Measurements from ENCODE around the gene PARD3.
A peak's percentile ranks its signal among the peaks of the same experiment; 100 is the strongest.
"Not testable (repeated sequence)": the region's sequence is repeated elsewhere in the genome, so short reads cannot be mapped to it uniquely, and the experiment has no call there.

PARD3 gene

DNA sequence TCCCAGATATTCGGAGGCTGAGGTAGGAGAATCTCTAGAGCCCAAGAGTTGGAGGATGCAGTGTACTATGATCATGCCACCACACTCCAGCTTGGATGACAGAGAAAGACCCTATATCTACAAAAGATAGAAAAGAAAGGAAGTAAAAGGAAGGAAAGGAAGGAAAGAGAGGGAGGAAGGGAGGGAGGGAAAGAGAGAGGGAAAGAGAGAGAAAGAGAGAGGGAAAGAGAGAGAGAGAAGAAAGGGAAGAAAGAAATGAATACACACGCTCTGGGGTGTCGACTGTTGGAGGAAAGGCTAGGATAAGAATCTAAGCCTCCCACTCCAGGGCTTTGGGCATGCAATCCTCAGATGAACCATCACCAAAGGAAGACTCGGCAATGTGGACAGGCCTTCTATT, 69.9 kb downstream of the PARD3 start:
- H3K4me1 ChIP-seq = peaks cover 6% of the 10 kb centered on the region
- no peaks in the 10 kb centered on the region for H3K27me3 ChIP-seq (ENCODE audit: low read depth)
- in situ Hi-C loops (cut with MboI; ENCODE audit: low sequenced_read_pairs) = no loop called here
- DNase-seq (ENCODE audit: low spot score in 2 of 2) = no peak
- H3K9me3 ChIP-seq = no peaks in the 10 kb centered on the region; the same call in 1 of the 2 replicates
- no peaks in the 10 kb centered on the region for H3K36me3 ChIP-seq (replicated peaks)
- H3K4me3 ChIP-seq = no peak overlapping the region

DNA sequence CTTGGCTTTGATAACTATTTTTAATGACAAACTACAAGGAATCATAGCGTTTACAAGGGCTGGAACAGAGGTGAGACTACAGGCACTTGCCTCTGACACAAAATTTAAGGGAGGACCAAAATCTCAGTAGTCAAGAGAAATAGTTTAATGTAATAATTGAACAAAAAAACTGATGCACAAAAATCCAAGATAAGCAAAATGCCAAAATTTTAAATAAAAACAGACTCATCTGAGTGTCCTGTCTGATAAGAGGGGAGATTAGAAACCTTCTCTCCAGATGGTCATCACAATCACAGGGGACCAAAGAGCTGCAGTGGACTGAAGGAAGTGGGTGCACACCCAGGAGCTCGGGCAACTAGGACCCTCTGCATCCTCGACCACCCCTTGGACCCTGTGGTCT, 70.5 kb downstream of the PARD3 start:
- Histone ChIP-seq H3K9me3 (no peaks in the 10 kb centered on the region; the same call in 1 of the 2 replicates), H3K27me3 (ENCODE audit: low read depth) (no peaks in the 10 kb centered on the region), H3K36me3 (replicated peaks) (no peaks in the 10 kb centered on the region), H3K4me1 (peaks cover 11% of the 10 kb centered on the region), H3K4me3 (no peak overlapping the region)
- DNase-seq (ENCODE audit: low spot score in 2 of 2) = no peak
- in situ Hi-C loops (cut with MboI; ENCODE audit: low sequenced_read_pairs) = no loop called here

GRCh38 chr10:34743814-34744213, 71.3 kb downstream of the PARD3 start:
- Histone ChIP-seq H3K4me1 (peaks cover 18% of the 10 kb centered on the region), H3K36me3 (replicated peaks) (no peaks in the 10 kb centered on the region), H3K27me3 (ENCODE audit: low read depth) (no peaks in the 10 kb centered on the region), H3K9me3 (no peaks in the 10 kb centered on the region; the same call in 1 of the 2 replicates), H3K4me3 (no peak overlapping the region)
- no peak for DNase-seq (ENCODE audit: low spot score in 2 of 2)
- in situ Hi-C loops (cut with MboI; ENCODE audit: low sequenced_read_pairs) = no loop called here

- H3K27me3 ChIP-seq (ENCODE audit: low read depth) = no peaks in the 10 kb centered on the region
- in situ Hi-C loops (cut with MboI; ENCODE audit: low sequenced_read_pairs) = no loop called here
- peaks cover 24% of the 10 kb centered on the region for H3K4me1 ChIP-seq
- no peak overlapping the region for H3K4me3 ChIP-seq
- no peaks in the 10 kb centered on the region; the same call in 1 of the 2 replicates for H3K9me3 ChIP-seq
- no peaks in the 10 kb centered on the region for H3K36me3 ChIP-seq (replicated peaks)
- no peak for DNase-seq (ENCODE audit: low spot score in 2 of 2)
Observed at GRCh38 chr10:34742456-34742855, 72.6 kb downstream of the PARD3 start.

DNA sequence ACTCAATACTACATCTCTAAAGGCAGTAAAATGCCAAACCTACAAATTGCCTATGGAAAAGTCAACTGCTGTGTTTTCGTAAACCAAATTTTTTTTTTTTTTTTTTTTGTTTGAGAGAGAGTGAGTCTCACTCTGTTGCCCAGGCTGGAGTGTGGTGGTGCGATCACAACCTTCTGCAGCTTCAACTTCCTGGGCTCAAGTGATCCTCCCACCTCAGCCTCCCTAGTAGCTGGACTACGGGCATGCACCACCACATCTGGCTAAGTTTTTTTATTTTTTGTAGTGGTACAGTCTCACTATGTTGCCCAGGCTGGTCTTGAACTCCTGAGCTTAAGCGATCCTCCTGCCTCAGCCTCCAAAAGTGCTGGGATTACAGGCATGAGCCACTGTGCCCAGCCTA, 74.0 kb downstream of the PARD3 start:
- H3K9me3 ChIP-seq; H3K27me3 ChIP-seq (ENCODE audit: low read depth); in situ Hi-C loops (cut with MboI; ENCODE audit: low sequenced_read_pairs); H3K36me3 ChIP-seq (replicated peaks); DNase-seq (ENCODE audit: low spot score in 2 of 2); H3K4me3 ChIP-seq: not testable (repeated sequence)
- peaks cover 30% of the 10 kb centered on the region for H3K4me1 ChIP-seq

GRCh38 chr10:34740321-34740720, 74.8 kb downstream of the PARD3 start:
- H3K4me3 ChIP-seq = no peak overlapping the region

GRCh38 chr10:34739915-34740314, 75.2 kb downstream of the PARD3 start:
- Histone ChIP-seq H3K4me3 (no peak overlapping the region), H3K9me3 (no peaks in the 10 kb centered on the region; the same call in 1 of the 2 replicates), H3K4me1 (peaks cover 30% of the 10 kb centered on the region), H3K27me3 (ENCODE audit: low read depth) (no peaks in the 10 kb centered on the region), H3K36me3 (replicated peaks) (no peaks in the 10 kb centered on the region)
- DNase-seq (ENCODE audit: low spot score in 2 of 2) = peak; percentile 89 to 99
- in situ Hi-C loops (cut with MboI; ENCODE audit: low sequenced_read_pairs) = no loop called here

More at GRCh38 chr10:34740321-34740720, 74.8 kb downstream of the PARD3 start:
- DNase-seq (ENCODE audit: low spot score in 2 of 2) = no peak
- Histone ChIP-seq H3K4me1 (peaks cover 30% of the 10 kb centered on the region), H3K36me3 (replicated peaks) (no peaks in the 10 kb centered on the region), H3K9me3 (no peaks in the 10 kb centered on the region; the same call in 1 of the 2 replicates), H3K27me3 (ENCODE audit: low read depth) (no peaks in the 10 kb centered on the region)
- in situ Hi-C loops (cut with MboI; ENCODE audit: low sequenced_read_pairs) = no loop called here

DNA sequence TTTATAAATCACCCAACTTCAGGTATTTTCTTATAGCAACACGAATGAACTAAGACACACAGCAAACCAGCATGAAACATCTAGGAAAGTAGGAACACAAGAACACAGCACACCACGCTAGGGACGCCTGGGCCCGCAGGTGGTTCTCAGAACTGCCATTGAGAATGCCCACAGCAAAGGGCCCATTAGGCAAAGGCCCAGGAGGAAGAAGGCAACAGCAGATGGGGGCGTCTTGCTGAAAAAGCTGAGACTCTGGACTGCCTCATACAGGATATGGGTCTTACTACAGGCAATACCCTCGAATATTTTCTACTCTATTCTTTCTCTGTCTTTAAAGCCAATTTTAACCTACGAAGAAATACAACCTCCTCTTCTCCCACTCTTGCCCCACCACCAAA, 77.3 kb downstream of the PARD3 start:
- DNase-seq (ENCODE audit: low spot score in 2 of 2) = peak in 1 of 2 experiments; percentile 16
- in situ Hi-C loops (cut with MboI; ENCODE audit: low sequenced_read_pairs) = no loop called here
- Histone ChIP-seq H3K27me3 (ENCODE audit: low read depth) (no peaks in the 10 kb centered on the region), H3K4me3 (no peak overlapping the region), H3K36me3 (replicated peaks) (no peaks in the 10 kb centered on the region), H3K9me3 (no peaks in the 10 kb centered on the region), H3K4me1 (peaks cover 37% of the 10 kb centered on the region)

DNA sequence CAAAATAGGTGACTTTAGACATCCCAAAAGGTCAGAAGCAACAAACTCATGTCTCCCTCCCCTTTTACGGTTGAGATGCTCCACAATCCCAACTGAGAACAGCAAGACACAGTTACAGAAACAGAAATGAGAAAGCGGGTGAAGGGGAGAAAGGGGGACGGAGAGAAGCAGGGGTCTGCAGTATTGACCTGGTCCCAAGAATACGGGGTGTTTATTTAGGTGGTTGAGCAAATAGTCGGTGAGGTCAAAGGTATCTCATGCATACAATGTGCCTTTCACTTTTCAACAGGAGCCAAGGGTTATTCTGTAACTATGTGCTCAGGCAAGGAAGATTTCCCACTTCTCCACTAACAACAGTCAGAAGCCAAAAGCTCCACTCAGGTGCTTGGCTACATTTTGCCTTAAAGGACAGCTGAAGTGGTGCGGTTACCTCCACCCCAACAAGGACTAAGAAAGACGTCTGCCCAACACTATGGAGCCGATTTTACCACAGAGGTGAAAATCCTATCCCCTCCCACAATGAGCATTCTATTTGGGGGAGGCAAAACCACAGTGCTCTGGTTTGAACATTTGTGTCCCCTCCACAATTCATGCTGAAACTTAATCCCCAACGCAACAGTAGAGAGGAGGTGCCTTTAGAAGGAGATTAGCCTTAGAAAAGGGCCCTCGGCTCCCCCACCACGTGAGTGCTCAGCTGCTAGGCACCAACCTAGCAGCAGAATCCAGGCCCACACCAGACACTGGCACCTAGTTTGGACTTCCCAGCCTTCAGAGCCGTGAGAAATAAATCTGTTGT, 77.9 kb downstream of the PARD3 start:
- H3K4me3 ChIP-seq = no peak overlapping the region
- H3K27me3 ChIP-seq (ENCODE audit: low read depth) = no peaks in the 10 kb centered on the region
- DNase-seq (ENCODE audit: low spot score in 2 of 2) = peak; percentile 58
- no peaks in the 10 kb centered on the region for H3K9me3 ChIP-seq
- in situ Hi-C loops (cut with MboI; ENCODE audit: low sequenced_read_pairs) = no loop called here
- H3K4me1 ChIP-seq = peaks cover 43% of the 10 kb centered on the region
- H3K36me3 ChIP-seq (replicated peaks) = no peaks in the 10 kb centered on the region

DNA sequence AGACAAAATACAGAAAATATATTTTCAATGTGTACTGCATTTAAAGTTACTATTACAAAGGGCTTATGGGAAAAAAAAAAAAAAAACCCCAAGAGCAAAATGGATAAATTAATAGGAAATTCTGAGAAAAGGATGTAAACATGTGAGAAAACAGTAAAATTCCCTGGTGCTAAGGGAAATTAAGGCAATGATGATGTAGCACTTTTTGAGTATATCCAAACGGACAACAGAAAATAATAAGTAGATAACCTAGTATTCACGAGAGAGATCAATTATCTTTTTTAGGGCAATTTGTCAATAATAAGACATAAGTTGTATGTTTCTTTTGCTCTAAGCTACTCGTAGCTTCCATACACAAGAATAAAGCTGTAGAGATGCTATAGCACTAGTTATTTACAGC, 80.2 kb downstream of the PARD3 start:
- Histone ChIP-seq H3K9me3 (no peaks in the 10 kb centered on the region), H3K27me3 (ENCODE audit: low read depth) (no peaks in the 10 kb centered on the region), H3K4me1 (peaks cover 51% of the 10 kb centered on the region), H3K4me3 (no peak overlapping the region), H3K36me3 (replicated peaks) (no peaks in the 10 kb centered on the region)
- in situ Hi-C loops (cut with MboI; ENCODE audit: low sequenced_read_pairs) = no loop called here
- no peak for DNase-seq (ENCODE audit: low spot score in 2 of 2)

DNA sequence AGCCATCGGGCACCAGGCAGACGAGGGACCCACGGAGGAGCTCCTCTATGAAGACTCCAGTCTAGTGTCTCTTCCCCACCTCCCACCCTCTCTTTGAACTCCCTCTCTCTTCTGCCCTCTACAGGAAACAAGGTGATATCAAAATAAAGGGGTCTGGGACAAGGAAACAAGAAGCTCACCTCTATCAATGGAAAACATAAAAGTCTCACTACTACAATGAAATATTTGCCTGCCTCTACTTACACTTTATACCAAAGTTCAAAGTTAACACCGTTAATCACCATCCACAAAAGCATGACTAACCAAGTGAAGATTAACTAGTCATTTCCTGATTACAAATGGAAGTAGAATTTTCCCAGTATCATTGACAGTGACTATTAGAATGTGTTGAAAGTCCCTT, 82.2 kb downstream of the PARD3 start:
- Histone ChIP-seq H3K36me3 (replicated peaks) (no peaks in the 10 kb centered on the region), H3K4me1 (peaks cover 46% of the 10 kb centered on the region), H3K27me3 (ENCODE audit: low read depth) (no peaks in the 10 kb centered on the region), H3K4me3 (no peak overlapping the region), H3K9me3 (no peaks in the 10 kb centered on the region)
- in situ Hi-C loops (cut with MboI; ENCODE audit: low sequenced_read_pairs) = no loop called here
- peak; percentile 47 to 55 for DNase-seq (ENCODE audit: low spot score in 2 of 2)

DNA sequence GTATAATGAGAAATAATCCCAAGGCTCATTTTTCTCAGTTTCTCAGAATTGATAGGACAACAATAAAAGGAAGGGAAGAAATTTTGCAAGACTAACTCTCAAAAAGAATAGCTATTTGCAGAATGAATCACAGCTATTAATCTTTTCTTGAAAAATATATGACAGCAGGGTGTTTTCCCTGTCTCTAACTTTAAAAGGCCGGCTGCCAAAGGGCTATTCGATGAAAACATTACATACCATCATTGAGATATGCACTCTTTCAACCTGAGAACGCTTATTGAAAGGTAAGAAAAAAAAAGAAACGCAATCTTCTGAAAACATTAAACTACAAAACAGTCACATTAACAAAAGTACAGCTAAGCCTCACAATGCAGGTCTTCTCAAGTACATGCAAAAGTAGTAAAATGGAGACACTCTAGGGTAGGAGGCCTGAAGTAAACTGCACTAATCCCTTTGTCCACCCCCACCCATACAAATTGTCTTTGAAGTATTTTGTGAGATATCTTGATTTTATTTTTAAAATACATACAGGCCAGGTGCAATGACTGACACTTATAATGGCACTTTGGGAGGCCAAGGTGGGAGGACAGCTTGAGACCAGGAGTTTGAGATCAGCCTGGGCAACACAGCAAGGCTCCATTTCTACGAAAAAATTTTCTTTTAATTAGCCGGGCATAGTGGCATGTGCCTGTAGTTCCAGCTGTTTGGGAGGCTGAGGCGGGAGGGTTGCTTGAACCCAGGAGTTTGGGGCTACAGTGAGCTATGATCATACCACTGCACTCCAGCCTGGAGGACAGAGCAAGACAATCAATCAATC, 83.0 kb downstream of the PARD3 start:
- Histone ChIP-seq H3K4me3 (no peak overlapping the region), H3K36me3 (replicated peaks) (no peaks in the 10 kb centered on the region), H3K27me3 (ENCODE audit: low read depth) (no peaks in the 10 kb centered on the region), H3K9me3 (no peaks in the 10 kb centered on the region), H3K4me1 (peaks cover 38% of the 10 kb centered on the region)
- in situ Hi-C loops (cut with MboI; ENCODE audit: low sequenced_read_pairs) = no loop called here
- DNase-seq (ENCODE audit: low spot score in 2 of 2) = peak; percentile 48 to 80

- Histone ChIP-seq H3K9me3 (no peaks in the 10 kb centered on the region), H3K4me3 (no peak overlapping the region), H3K27me3 (ENCODE audit: low read depth) (no peaks in the 10 kb centered on the region), H3K4me1 (peaks cover 35% of the 10 kb centered on the region), H3K36me3 (replicated peaks) (no peaks in the 10 kb centered on the region)
- in situ Hi-C loops (cut with MboI; ENCODE audit: low sequenced_read_pairs) = no loop called here
- no peak for DNase-seq (ENCODE audit: low spot score in 2 of 2)
Observed at GRCh38 chr10:34731213-34731612, 83.9 kb downstream of the PARD3 start.

- Histone ChIP-seq H3K36me3 (replicated peaks) (no peaks in the 10 kb centered on the region), H3K4me1 (peaks cover 35% of the 10 kb centered on the region), H3K4me3 (no peak overlapping the region), H3K9me3 (no peaks in the 10 kb centered on the region), H3K27me3 (ENCODE audit: low read depth) (no peaks in the 10 kb centered on the region)
- in situ Hi-C loops (cut with MboI; ENCODE audit: low sequenced_read_pairs) = no loop called here
- DNase-seq (ENCODE audit: low spot score in 2 of 2) = no peak
Observed at GRCh38 chr10:34730726-34731125, 84.4 kb downstream of the PARD3 start.
